Stomach (tissue), 4 donors: ENCODE measurements around the gene DYNC1I1.

Experiments used
- POLR2A ChIP-seq, 4 donors: fragments of 450-650 bp; IDR thresholded peaks; one replicate each; pipeline ENCODE4 v1.6.1; 2016; ENCODE audit warnings: antibody characterized with exemption in 4 of 4, control low read depth in 2 of 4, mild to moderate bottlenecking in 1 of 4, moderate library complexity in 1 of 4
- POLR2AphosphoS5 ChIP-seq, 3 donors: sonication (generic); formaldehyde crosslinking; IDR thresholded peaks; one replicate each; pipeline ENCODE4 v1.6.1; 2016; ENCODE audit warnings: antibody characterized with exemption in 3 of 3
- TF ChIP-seq, protein P1 (sequence below), 7 experiments: fragments of 450-650 bp in 4 of 7; fragments of 200-600 bp in 3 of 7; sonication (generic) in 3 of 7; IDR thresholded peaks; one replicate each; pipeline ENCODE4 v1.5.1; 2016 to 2019; ENCODE audit warnings: antibody characterized with exemption in 7 of 7, control low read depth in 2 of 7, mild to moderate bottlenecking in 1 of 7

DNA sequence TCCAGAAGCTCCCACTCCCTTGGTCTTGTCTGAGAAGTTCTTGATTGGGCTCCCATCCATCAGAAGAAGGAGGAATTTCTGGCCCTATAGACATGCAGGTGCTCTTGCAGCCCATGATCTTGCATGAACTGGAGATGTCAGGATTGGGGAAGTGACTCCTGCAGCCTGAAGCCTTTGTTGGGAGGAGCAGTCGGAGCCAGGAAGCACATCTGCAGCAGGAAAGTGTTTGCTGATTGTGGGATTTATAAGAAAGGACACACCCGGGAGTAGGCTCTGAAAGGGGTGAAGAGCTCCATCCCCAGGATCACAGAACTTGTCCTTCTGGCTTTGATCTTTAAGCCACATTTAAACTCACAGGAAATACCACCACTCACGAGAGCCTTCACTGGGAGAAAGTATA is 185.2 kb downstream of the DYNC1I1 start:
- TF ChIP-seq, protein P1, sequence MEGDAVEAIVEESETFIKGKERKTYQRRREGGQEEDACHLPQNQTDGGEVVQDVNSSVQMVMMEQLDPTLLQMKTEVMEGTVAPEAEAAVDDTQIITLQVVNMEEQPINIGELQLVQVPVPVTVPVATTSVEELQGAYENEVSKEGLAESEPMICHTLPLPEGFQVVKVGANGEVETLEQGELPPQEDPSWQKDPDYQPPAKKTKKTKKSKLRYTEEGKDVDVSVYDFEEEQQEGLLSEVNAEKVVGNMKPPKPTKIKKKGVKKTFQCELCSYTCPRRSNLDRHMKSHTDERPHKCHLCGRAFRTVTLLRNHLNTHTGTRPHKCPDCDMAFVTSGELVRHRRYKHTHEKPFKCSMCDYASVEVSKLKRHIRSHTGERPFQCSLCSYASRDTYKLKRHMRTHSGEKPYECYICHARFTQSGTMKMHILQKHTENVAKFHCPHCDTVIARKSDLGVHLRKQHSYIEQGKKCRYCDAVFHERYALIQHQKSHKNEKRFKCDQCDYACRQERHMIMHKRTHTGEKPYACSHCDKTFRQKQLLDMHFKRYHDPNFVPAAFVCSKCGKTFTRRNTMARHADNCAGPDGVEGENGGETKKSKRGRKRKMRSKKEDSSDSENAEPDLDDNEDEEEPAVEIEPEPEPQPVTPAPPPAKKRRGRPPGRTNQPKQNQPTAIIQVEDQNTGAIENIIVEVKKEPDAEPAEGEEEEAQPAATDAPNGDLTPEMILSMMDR (IDR thresholded peaks at IDR 0.05): no peak
- no peak for TF ChIP-seq POLR2AphosphoS5 (IDR thresholded peaks at IDR 0.05)
- TF ChIP-seq POLR2A (IDR thresholded peaks at IDR 0.05): no peak
